ENCODE data around the gene SNX14.
"Not testable (repeated sequence)": the region's sequence is repeated elsewhere in the genome, so short reads cannot be mapped to it uniquely, and the experiment has no call there.

Gene SNX14, protein sequence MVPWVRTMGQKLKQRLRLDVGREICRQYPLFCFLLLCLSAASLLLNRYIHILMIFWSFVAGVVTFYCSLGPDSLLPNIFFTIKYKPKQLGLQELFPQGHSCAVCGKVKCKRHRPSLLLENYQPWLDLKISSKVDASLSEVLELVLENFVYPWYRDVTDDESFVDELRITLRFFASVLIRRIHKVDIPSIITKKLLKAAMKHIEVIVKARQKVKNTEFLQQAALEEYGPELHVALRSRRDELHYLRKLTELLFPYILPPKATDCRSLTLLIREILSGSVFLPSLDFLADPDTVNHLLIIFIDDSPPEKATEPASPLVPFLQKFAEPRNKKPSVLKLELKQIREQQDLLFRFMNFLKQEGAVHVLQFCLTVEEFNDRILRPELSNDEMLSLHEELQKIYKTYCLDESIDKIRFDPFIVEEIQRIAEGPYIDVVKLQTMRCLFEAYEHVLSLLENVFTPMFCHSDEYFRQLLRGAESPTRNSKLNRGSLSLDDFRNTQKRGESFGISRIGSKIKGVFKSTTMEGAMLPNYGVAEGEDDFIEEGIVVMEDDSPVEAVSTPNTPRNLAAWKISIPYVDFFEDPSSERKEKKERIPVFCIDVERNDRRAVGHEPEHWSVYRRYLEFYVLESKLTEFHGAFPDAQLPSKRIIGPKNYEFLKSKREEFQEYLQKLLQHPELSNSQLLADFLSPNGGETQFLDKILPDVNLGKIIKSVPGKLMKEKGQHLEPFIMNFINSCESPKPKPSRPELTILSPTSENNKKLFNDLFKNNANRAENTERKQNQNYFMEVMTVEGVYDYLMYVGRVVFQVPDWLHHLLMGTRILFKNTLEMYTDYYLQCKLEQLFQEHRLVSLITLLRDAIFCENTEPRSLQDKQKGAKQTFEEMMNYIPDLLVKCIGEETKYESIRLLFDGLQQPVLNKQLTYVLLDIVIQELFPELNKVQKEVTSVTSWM

DNA sequence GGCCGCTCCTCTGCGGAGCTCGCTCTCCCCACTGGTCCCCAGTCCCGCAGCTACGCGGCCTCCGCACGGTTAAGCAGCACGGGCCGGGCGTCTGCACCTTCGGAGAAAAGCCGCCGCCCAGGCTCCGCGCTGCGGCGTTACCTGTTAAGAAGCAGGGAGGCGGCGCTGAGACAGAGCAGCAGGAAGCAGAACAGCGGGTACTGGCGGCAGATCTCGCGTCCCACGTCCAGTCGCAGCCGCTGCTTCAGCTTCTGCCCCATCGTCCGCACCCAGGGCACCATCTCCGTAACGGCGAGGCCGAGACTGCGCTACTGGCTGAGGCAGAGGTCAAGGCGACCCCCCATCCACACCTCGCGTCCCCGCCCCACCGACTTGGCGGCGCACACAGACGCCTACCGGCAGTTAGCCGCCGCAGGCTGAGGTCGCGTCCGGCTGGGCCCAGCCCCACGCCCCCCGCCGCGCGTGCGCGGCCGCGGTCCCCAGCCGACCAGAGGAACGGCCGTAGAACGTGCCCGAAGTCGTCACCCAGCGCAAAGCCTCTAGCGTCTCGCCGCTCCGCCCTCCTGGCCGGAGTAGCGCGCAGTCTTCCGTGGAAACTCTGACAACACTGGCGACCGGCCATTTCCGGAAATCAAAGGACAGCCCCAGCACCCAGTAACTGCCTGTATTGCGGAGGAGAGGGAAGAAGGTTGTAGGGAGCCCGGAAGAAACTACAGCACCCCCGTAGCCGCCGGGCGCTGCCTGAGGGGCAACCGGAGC lies at the start of gene SNX14:
TSS of gene SNX14 (minus strand) at position 421 of the 759 bp plus-strand sequence. CDS start at position 281, 140 bp downstream.
- DNase-seq (ENCODE audit: low read depth in 1 of 2, low spot score in 1 of 2), result peak; percentile 50 to 64

DNA sequence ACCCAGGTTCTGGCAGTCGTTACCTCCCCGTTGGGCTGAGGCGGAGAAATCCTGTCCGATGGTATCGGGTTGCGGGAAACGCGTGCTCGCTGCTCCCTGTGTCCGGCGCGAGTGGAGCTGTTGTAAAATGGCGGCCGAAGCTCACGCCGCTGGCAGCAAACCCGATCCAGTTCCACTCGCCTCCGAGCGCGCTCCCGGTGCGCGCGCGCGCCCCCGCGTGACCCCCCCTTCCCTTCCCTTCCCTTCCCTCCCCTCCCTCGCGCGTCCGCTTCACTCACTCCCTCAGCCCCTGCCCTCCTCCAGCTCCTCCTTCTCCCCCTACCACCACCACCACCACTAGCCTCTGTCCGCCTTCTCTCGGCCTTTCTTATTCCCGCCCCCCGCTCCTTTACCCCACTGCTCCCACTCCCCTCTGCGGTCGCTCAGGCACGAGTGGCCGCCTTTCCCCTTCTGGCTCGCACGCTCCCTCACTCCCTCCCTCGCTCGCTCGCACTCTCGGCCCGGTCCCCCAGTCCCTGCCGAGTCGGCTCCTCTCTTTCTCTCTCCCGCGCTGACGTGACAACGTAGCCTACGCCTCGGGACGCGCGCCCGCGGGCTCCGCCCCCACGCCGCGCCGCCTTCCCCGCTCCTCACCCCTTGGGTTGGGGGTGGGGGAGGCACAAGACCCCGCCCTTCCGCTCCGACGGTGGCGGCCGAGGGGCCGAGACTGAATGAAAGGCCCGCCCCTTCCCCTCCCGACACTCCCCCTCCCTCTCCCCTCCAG lies 49.3 kb upstream of the SNX14 start, which contains the start of gene SYNCRIP:
TSS of gene SYNCRIP (minus strand) at position 113 of the 763 bp plus-strand sequence. CDS start 1,447 bp downstream, outside the sequence.
- DNase-seq (ENCODE audit: low read depth in 1 of 2, low spot score in 1 of 2), result peak; percentile 97 to 99

DNA sequence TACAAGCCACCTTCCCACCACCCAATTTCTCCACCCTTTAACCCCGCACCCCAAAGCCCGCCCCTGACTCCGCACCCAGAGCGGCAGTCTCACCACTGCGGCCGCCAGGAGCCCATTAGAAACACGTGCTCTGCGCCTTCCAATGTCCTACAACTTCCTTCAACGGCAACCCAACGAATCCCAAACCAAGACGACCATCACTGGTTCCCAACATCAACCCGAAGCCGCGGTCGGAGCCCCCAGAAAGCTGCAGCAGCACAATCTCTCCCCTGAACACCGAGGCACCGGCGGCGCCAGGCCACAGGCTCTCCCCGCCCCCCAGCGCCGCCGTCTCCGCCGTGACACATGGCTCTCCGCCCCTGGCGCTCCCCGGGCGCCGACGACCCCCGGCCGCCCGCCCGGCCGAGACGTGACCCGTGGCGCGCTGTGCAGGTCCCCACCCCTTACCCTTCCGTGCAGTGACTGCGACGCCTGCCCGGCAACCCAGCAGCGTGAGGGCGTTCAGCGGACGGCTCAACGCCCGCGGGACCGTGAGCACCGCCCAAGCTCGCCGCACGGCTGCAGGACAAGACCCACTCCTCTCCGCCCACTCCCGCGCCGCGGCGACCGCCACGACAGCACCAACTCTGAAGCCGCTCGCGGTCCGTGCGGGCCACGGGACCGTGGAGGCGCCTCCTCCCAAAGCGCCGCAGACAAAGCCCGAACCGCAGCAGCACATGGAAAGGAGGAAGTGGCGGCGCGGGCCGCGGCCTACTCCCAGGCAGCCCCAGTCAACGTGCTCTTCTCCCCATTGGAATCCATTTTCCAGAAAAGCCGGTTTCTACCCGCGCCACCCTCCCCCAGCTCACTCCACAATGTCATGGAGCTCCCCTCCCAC lies 48.5 kb upstream of the SNX14 start:
- DNase-seq (ENCODE audit: low read depth in 1 of 2, low spot score in 1 of 2), result peak; percentile 38 to 39

DNA sequence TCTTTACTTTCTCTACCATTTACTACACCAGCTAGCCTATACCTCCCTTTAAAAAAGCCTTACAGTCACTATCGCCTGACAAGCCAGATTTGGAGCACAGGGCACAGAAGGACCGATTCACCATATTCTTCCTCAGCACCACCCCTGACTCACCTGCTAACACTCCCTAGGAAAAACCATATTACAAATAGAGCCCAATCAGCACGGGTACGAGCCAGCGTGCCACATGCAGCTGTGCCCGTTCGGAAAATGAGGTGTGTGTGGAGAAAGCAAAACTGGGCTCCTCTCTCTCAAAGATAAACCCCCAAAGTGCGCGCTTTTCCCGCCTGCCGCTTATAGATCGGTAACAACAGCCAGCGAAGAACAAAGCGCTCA lies 47.9 kb upstream of the SNX14 start:
- peak in 1 of 2 donors; percentile 22 for DNase-seq (ENCODE audit: low read depth in 1 of 2, low spot score in 1 of 2)

DNA sequence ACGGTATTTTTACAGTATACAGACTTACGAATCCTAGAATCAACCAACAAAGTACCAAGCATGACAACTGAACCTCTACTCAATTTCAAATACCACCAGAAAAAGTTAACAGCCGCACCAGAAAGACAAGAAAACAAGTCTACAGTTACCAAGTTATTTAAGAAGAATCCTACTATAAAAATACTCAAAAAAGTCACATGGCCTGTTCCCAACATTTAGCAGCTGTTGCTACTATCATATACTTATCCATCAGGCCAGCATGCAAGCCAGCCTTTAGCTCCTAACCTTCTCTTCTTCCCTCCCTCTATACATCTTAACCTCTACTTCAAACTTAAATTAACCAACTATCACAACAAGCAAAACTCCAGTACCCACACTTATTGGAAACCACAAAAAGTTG lies 47.2 kb upstream of the SNX14 start:
- DNase-seq (ENCODE audit: low read depth in 1 of 2, low spot score in 1 of 2), result no peak

DNA sequence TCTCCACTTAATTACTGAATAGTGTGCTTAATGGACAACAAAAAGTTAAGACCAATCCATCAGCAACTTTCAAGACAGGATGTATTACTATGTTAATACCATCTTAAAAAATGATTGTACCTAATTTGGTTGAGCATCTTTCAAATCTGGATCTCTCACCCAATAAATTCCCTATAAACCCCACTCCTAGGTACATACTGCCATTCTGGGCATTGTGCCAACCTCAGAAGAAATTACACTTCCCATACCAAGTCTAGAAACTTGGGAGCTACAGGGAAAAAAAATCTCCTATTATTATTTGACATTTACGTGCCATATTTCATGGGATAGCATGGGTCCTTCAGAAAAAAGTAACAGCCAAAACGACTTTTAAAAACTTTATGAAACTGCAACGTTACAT lies 43.9 kb upstream of the SNX14 start:
- no peak for DNase-seq (ENCODE audit: low read depth in 1 of 2, low spot score in 1 of 2)

DNA sequence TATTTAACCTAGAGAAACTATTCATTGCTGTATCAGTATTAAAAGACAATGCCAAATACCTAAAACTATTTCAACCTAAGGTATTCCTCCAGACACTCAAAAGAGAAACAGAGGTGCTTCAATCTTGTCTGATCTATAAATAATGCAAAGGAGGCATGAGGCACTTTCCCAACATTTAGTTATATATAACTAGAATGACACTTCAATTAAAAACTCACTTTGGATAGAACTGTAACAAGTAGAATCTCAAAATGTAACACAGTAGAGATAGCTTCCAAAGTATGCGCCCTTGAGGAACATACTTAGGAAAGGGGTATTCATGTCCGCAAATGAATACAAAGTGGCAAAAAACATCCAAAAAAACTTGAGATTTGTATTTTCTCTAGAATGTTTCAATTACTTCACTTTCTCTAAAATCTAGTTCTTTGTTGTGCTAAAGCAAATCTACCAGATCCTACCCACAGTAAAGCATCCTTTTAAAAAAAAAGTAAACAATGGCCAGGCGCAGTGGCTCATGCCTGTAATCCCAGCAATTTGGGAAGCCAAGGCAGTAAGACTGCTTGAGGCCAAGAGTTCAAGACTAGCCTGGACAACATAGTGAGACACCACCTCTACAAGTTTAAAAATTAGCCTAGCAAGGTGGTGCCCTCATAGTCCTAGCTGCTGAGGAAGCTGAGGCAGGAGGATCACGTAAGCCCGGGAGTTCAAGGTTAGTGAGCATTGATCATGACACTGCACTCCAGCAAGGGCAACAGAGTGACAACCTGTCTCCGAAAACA lies 38.7 kb upstream of the SNX14 start:
- DNase-seq (ENCODE audit: low read depth in 1 of 2, low spot score in 1 of 2), result no peak

DNA sequence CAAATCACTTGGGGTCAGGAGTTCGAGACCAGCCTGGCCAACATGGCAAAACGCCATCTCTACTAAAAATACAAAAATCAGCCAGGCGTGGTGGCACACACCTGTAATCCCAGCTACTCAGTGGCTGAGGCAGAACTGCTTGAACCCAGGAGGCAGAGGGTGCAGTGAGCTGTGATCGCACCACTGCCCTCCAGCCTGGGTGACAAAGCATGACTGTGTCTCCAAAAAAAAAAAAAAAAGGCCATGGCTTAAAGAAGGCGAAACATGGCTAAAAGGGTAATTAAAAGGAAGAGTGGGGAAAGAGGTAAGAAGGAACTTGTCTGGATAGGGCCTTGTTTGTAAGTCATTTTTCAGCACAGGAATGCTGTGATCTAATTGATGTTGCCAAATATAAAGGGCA lies 37.5 kb upstream of the SNX14 start:
- not testable (repeated sequence) for DNase-seq (ENCODE audit: low read depth in 1 of 2, low spot score in 1 of 2)

DNA sequence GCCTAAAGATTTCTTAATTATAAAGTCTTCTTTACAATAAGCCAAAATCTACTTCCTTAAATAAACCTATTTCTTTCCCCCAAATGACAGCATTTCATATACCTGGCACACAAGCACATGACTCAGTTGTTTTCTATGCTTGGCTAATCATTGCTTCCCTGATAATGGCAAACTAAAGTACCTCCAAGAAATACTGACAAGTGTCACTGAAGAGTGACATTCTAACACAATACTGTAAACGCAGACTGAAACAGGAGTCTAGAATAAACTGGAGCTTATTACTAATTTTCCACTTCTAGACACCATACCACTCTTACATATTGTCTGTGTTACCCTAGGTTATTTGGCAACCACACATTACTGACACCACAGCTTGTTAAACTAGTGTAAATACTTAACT lies 34.7 kb upstream of the SNX14 start:
- DNase-seq (ENCODE audit: low read depth in 1 of 2, low spot score in 1 of 2), result no peak

DNA sequence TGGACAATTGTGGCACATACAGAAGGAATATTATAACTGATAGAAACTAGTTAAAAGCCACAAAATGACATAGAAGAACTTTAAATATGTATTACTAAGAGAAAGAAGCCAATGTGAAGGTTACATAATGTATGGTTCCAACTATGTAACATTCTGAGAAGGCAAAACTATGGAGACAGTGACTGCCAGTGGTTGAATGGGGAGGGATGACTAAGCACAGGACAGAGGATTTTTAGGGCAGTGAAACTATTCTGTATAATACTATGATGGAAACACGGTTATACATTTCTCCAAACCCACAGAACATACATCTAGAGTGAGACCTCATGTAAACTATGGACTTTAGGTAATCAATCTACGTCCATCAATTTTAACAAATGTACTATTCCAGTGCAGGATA lies 26.6 kb upstream of the SNX14 start:
- DNase-seq (ENCODE audit: low read depth in 1 of 2, low spot score in 1 of 2), result no peak

DNA sequence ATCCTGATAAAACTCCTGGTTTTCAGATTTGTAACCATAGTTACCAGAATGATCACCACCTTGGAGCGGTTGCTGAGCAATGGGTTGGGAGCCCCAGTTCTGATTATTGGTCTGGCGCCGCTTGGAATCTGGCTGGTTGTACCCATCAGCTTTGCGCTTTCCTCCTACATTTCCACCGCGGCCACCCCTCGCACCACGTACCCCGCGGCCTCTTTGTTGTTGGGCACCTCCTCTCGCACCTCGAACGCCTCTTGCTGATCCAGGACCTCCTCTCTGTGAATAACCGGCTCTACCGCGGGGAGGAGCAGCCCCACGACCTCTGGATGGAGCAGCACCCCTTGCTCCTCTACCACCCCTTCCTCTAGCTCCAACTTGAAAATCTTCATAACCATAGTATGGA lies 21.1 kb upstream of the SNX14 start:
- DNase-seq (ENCODE audit: low read depth in 1 of 2, low spot score in 1 of 2), result no peak

DNA sequence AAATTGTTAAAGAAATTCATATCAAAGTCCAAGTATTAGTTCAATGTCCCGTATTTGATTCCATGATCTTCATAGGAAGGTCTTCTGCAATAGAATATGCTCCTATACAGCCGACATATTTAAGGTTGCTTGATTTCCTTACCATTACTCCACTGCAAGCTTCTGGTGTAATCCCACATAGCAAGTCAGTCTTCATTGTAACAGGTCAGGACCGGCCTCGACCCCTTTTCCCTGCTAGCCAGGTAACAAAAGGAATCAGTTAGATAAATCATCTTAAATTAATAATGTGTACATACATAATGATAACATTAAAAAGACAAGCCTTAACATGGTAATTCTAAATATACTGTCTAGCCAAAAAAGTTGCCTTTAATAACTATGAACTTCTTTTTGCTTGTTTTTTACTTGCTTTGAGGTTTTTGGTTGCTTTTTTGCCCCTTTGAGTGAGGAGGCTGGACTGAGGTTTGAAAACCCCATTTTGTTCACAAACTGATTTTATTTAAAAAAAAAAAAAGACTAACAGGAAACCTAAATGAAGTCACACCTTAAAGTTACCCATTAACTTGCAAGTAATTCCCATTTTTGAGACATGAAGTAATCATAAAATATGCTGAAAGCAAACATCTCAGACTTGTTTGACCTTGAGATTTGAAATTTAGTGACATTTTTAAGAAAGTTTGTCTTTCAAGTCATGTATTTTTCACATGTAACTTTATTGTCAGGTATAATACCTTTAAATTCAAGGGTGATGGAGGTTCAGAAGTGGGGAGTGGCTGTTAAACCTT lies 19.2 kb upstream of the SNX14 start:
- DNase-seq (ENCODE audit: low read depth in 1 of 2, low spot score in 1 of 2), result no peak

DNA sequence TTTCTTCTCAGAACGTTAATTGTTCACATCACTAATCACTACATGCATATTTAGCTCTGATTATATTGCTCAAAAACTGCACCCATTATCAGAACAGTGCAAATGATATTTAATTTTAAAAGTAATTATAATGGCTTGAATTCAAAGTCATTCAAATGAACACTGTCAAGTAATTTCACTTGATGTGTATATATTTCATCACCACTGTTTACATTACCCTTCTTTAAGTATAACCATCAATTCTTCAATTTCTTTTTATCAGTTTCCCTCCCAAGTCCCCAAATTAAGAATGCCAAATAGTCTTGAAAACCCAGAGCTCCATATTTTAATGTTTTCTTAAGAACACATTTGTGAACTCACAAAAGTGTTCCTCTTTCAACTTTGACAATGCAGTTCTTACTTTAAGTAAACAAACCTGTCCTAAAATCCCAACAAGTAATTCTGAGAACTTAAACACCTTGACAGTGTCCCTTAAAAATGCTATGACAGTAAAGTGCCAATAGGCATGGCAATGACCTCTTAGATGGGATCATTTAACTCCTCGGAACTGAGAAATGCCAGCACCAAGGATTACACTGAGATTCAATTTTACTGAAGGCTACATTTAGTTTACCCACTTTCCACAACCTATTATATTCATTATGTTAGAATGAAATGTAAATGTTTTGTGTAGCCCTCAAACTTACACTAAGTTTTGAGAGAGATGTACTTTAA lies 16.7 kb upstream of the SNX14 start:
- DNase-seq (ENCODE audit: low read depth in 1 of 2, low spot score in 1 of 2), result no peak

DNA sequence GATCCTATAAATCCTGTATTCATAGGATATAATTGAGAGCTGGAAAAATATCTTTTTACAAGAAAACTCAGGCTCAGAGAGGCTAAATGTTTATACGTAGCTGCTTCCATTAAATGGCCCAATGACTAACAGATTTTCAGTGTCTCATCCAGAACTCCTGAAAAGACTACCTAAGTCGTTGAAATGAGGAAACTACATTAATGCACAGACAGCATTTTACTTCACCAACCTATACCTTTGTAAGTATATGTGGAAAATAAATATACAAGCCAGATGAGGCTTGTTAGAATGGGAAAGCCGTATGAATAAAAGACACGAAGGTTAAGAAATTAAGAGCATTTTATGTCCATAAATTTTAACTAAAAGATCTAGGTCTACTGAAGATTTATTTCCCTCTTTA lies 8.4 kb upstream of the SNX14 start:
- DNase-seq (ENCODE audit: low read depth in 1 of 2, low spot score in 1 of 2), result no peak

DNA sequence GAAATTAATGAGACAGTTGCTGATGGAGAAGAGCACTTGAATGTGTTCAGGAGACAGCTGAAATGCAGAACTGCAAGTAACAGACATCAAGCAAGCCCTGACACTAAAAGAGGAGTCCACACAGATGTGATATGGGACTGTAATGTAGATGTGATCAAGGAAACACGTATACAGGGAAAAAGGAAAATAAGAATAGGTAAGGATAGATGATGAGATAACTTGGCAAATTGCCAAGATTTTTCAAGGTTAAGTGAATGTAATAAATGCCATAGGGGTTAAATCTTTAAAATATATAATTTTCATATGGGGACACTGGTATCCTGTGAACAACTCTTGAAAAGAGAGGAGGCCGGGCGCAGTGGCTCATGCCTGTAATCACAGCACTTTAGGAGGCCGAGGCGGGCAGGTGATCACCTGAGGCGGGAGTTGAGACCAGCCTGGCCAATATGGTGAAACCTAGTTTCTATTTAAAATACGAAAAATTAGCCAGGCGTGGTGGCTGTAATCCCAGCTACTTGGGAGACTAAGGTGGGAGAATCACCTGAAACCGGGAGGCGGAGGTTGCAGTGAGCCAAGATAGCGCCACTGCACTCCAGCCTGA lies 7.2 kb upstream of the SNX14 start:
- no peak for DNase-seq (ENCODE audit: low read depth in 1 of 2, low spot score in 1 of 2)

DNA sequence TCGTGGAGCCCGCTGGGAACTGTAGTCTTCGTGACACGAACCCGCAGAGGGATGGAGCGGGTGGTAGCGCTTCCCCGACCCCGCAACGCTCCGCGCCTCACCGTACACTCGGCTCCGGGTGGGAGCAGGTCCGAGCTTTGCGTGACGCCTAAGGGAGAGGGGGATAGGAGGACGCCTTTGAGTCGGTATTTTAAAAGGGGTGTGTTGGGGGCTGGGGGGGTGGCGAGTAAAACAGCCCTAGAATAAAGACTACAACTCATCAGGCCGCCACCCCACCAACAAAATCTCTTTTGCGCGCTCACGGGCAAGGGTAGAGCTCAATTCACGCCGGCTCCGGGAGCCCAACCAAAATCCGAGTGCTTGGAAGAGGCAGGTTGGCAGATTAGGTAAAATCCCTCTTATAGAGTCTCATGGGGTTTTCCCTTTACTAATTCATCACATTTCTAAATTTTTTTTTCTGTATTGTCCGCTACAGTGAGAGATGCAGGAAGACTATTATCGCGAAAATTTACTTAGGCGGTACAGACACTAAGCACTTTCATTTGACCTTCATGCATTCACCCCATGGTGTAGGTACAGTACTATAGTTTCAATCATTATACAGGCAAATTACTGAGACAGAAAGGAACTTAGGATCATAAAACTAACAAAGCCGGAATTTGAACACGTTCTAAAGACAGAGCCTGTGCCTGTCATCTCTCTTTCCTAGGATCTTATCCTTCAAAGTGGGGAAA lies 706 bp upstream of the SNX14 start:
- DNase-seq (ENCODE audit: low read depth in 1 of 2, low spot score in 1 of 2), result peak in 1 of 2 donors; percentile 33
